Neural cell (in vitro differentiated cells): ENCODE measurements around the gene ACBD6. TPM values are rescaled to one million over a fixed set of nuclear protein-coding genes. Genes with fewer than 3 reads are reported as not detected.

Experiments used
- H2AFZ ChIP-seq: fragments of 200-600, 300-800 bp; sonication (generic), shearing (Covaris generic); 2 replicates; pipeline ENCODE4 v1.6.0; 2014; ENCODE audit warnings: low read depth, mild to moderate bottlenecking, antibody characterized with exemption, low read length, moderate library complexity
- H3F3A ChIP-seq: fragments of 200-600 bp; shearing (Covaris generic); 2 replicates; pipeline ENCODE4 v1.6.1; 2016; ENCODE audit warnings: mild to moderate bottlenecking, moderate library complexity, mixed read lengths, antibody characterized with exemption, low read length; ENCODE audit not compliant: insufficient read depth, poor library complexity, severe bottlenecking
- H3K27ac ChIP-seq: fragments of 200-600, 300-800 bp; sonication (generic), shearing (Covaris generic); 2 replicates; pipeline ENCODE4 v1.5.1; 2014; ENCODE audit warnings: mild to moderate bottlenecking, low read length, moderate library complexity
- H3K27me3 ChIP-seq: fragments of 300-800, 200-600 bp; sonication (generic), shearing (Covaris generic); 2 replicates; pipeline ENCODE4 v1.6.0; 2014; ENCODE audit warnings: mild to moderate bottlenecking, low read depth, low read length, moderate library complexity; ENCODE audit not compliant: insufficient read depth
- H3K36me3 ChIP-seq: fragments of 300-800, 200-600 bp; sonication (generic), shearing (Covaris generic); 2 replicates; pipeline ENCODE4 v1.5.1; 2014; ENCODE audit warnings: mild to moderate bottlenecking, antibody characterized with exemption, low read length, moderate library complexity; ENCODE audit not compliant: insufficient read depth
- H3K4me2 ChIP-seq: fragments of 300-800, 200-600 bp; sonication (generic), shearing (Covaris generic); 2 replicates; pipeline ENCODE4 v1.6.0; 2014; ENCODE audit warnings: mild to moderate bottlenecking, low read length
- H3K4me3 ChIP-seq: fragments of 300-800, 200-600 bp; sonication (generic), shearing (Covaris generic); 2 replicates; pipeline ENCODE4 v1.5.1; 2014; ENCODE audit warnings: mild to moderate bottlenecking, low read length, moderate library complexity
- H3K79me2 ChIP-seq: fragments of 200-600 bp; shearing (Covaris generic); replicated peaks from 2 replicates; pipeline ENCODE4 v1.6.0; 2014; ENCODE audit warnings: mild to moderate bottlenecking, low read length, moderate library complexity; ENCODE audit not compliant: insufficient read depth
- H3K9ac ChIP-seq: fragments of 300-800, 200-600 bp; sonication (generic), shearing (Covaris generic); 2 replicates; pipeline ENCODE4 v1.6.1; 2016; ENCODE audit warnings: mild to moderate bottlenecking, low read length, mixed read lengths
- H3K9me2 ChIP-seq: fragments of 200-600 bp; shearing (Covaris generic); 2 replicates; pipeline ENCODE4 v1.6.1; 2016; ENCODE audit warnings: mild to moderate bottlenecking, low read length, mixed read lengths; ENCODE audit not compliant: insufficient read depth
- H3K9me3 ChIP-seq: fragments of 200-600, 300-800 bp; sonication (generic), shearing (Covaris generic); 2 replicates; pipeline ENCODE4 v1.6.1; 2016; ENCODE audit warnings: mild to moderate bottlenecking, mixed run types, low read length, moderate library complexity, mixed read lengths
- H4K20me1 ChIP-seq: fragments of 200-600 bp; shearing (Covaris generic); 2 replicates; pipeline ENCODE4 v1.6.1; 2016; ENCODE audit warnings: mild to moderate bottlenecking, mixed run types; ENCODE audit not compliant: insufficient read depth
- CTCF ChIP-seq: fragments of 450-650 bp; IDR thresholded peaks from 2 replicates; pipeline ENCODE4 v1.5.1; 2014; ENCODE audit warnings: antibody characterized with exemption, mild to moderate bottlenecking, moderate library complexity; ENCODE audit not compliant: poor library complexity, severe bottlenecking
- EP300 ChIP-seq: fragments of 450-650 bp; conservative IDR thresholded peaks from 2 replicates; pipeline ENCODE4 v1.6.1; 2014; ENCODE audit warnings: antibody characterized with exemption, mild to moderate bottlenecking, moderate library complexity; ENCODE audit not compliant: poor library complexity, severe bottlenecking
- EZH2 ChIP-seq: fragments of 200-600, 300-800 bp; shearing (Covaris generic), sonication (generic); IDR thresholded peaks from 2 replicates; pipeline ENCODE4 v1.6.1; 2014; ENCODE audit warnings: antibody characterized with exemption, low read length, borderline replicate concordance, mild to moderate bottlenecking; ENCODE audit not compliant: insufficient read depth, poor library complexity, severe bottlenecking
- MXI1 ChIP-seq: fragments of 450-650 bp; conservative IDR thresholded peaks from 2 replicates; pipeline ENCODE4 v1.6.1; 2014; ENCODE audit warnings: antibody characterized with exemption, mild to moderate bottlenecking; ENCODE audit not compliant: poor library complexity, severe bottlenecking
- POLR2AphosphoS5 ChIP-seq: IDR thresholded peaks from 2 replicates; pipeline ENCODE4 v1.6.1; 2012
- RAD21 ChIP-seq: fragments of 450-650 bp; conservative IDR thresholded peaks from 2 replicates; pipeline ENCODE4 v1.6.1; 2014; ENCODE audit warnings: antibody characterized with exemption, mild to moderate bottlenecking, moderate library complexity
- REST ChIP-seq: IDR thresholded peaks from 2 replicates; pipeline ENCODE4 v1.6.1; 2012; ENCODE audit warnings: borderline replicate concordance
- SMC3 ChIP-seq: fragments of 450-650 bp; conservative IDR thresholded peaks from 2 replicates; pipeline ENCODE4 v1.6.1; 2014; ENCODE audit warnings: antibody characterized with exemption, mild to moderate bottlenecking, moderate library complexity; ENCODE audit not compliant: poor library complexity
- TAF1 ChIP-seq: IDR thresholded peaks from 2 replicates; pipeline ENCODE4 v1.6.1; 2012; ENCODE audit warnings: low read depth
- polyA plus RNA-seq: library from polyadenylated mRNA; depleted of rRNA; stranded (reverse); fragments of >200 nt; gene quantifications from 2 replicates; pipeline ENCODE4 v1.2.3, GENCODE V29; 2014

ACBD6 gene
- polyA plus RNA-seq, 1 donor from 2014 or later: 92.4 TPM

GRCh38 chr1:180407051-180407450 is 95.3 kb downstream of the ACBD6 start:
- TF ChIP-seq RAD21: no peak
- no peak for TF ChIP-seq CTCF
- TF ChIP-seq EP300: no peak
- TF ChIP-seq EZH2: no peak
- TF ChIP-seq POLR2AphosphoS5: no peak
- no peak for TF ChIP-seq REST
- TF ChIP-seq MXI1: no peak
- TF ChIP-seq SMC3: no peak
- no peak for TF ChIP-seq TAF1

GRCh38 chr1:180402551-180402950 is 99.8 kb downstream of the ACBD6 start:
- H3K79me2 ChIP-seq: no peaks in the 10 kb centered on the region
- H3K9ac ChIP-seq: no peak overlapping the region
- no peaks in the 10 kb centered on the region for H3K9me2 ChIP-seq
- no peaks in the 10 kb centered on the region for H3F3A ChIP-seq
- H3K27me3 ChIP-seq: no peaks in the 10 kb centered on the region
- TF ChIP-seq TAF1 (no peak), EZH2 (no peak), CTCF (no peak), RAD21 (no peak), EP300 (no peak), POLR2AphosphoS5 (no peak), REST (no peak), SMC3 (no peak), MXI1 (no peak)
- no peak overlapping the region for H2AFZ ChIP-seq
- no peak overlapping the region for H3K27ac ChIP-seq
- H4K20me1 ChIP-seq: no peaks in the 10 kb centered on the region
- no peaks in the 10 kb centered on the region for H3K36me3 ChIP-seq
- no peak overlapping the region for H3K4me3 ChIP-seq
- no peak overlapping the region for H3K4me2 ChIP-seq
- no peaks in the 10 kb centered on the region for H3K9me3 ChIP-seq

More at GRCh38 chr1:180407051-180407450, 95.3 kb downstream of the ACBD6 start:
- no peaks in the 10 kb centered on the region for H3F3A ChIP-seq
- H3K4me2 ChIP-seq: no peak overlapping the region
- no peak overlapping the region for H3K4me3 ChIP-seq
- no peak overlapping the region for H3K9ac ChIP-seq
- H3K27ac ChIP-seq: no peak overlapping the region
- H3K79me2 ChIP-seq: no peaks in the 10 kb centered on the region
- no peak overlapping the region for H2AFZ ChIP-seq
- H3K9me3 ChIP-seq: no peaks in the 10 kb centered on the region
- H3K27me3 ChIP-seq: no peaks in the 10 kb centered on the region
- H4K20me1 ChIP-seq: no peaks in the 10 kb centered on the region
- no peaks in the 10 kb centered on the region for H3K9me2 ChIP-seq
- H3K36me3 ChIP-seq: no peaks in the 10 kb centered on the region
